Right cardiac atrium (tissue), 5 donors: Measurements from ENCODE around the gene SHC3. TPM values are rescaled to one million over a fixed set of nuclear protein-coding genes. Genes with fewer than 3 reads are reported as not detected.

Source experiments
- ATAC-seq, 2 donors: fragments of 200-7000 bp; cut with Tn5 transposase; one replicate each; pipeline versions ENCODE4 v1.8.0 to v1.9.1; 2020; ENCODE audit warnings: moderate library complexity in 2 of 2, mild to moderate bottlenecking in 1 of 2
- DNase-seq, 3 donors: peaks; one replicate each; pipeline ENCODE4 v3.0.0-alpha.2; 2020
- H3K27ac ChIP-seq: one replicate; pipeline ENCODE4 v1.5.1; 2013; ENCODE audit warnings: mild to moderate bottlenecking, low read length, control low read depth, moderate library complexity
- H3K27me3 ChIP-seq: one replicate; pipeline ENCODE4 v1.6.1; 2013; ENCODE audit not compliant: control insufficient read depth, insufficient read depth
- H3K4me1 ChIP-seq: one replicate; pipeline ENCODE4 v1.6.1; 2013; ENCODE audit warnings: low read length; ENCODE audit not compliant: control insufficient read depth, insufficient read depth
- H3K4me3 ChIP-seq: one replicate; pipeline ENCODE4 v1.5.1; 2013; ENCODE audit warnings: low read length, control low read depth
- H3K9me3 ChIP-seq: one replicate; pipeline ENCODE4 v1.6.1; 2013; ENCODE audit warnings: low read length; ENCODE audit not compliant: control insufficient read depth
- WGBS: extraction: QIAGEN DNeasy Blood & Tissue Kit; methylation state at CpG from one replicate; pipeline ENCODE4 v1.1.7; 2013; 5-methylcytosine and 5-hydroxymethylcytosine counted together
- intact Hi-C, 4 donors: fragments of 100-400 bp; cut with DNase I; formaldehyde crosslinking; loops; one replicate each; pipeline versions ENCODE4 v1.11.0 to v1.14.0; 2022 to 2023
- polyA plus RNA-seq: library from polyadenylated mRNA; stranded (reverse); fragments of 200-250 nt; gene quantifications from one replicate; pipeline ENCODE4 v1.2.3, GENCODE V29; 2013
- total RNA-seq, 4 donors: library from RNA; stranded (reverse); fragmentation: NEBNext Ultra II Directional; extraction: Animal tissue kit (Norgen Biotek cat#: 25700); gene quantifications; one replicate each; pipeline ENCODE4 v1.2.1, GENCODE V29; 2021
- donor health status: healthy with polysubstance abuse.
- donor health status: DM: no; HTN: yes; CAD: no.
- donor health status: DM: no; HTN: no; CAD: no.
- donor health status: DM: no; HTN: yes; CAD: no; lungs with severe emphysema.
- donor health status: DM: yes; HTN: yes; CAD: no.

SHC3 gene
- total and polyA plus RNA-seq, 5 donors = 0.29 to 3.1 (median 1.1) TPM

GRCh38 chr9:89104821-89105220 lies 73.8 kb downstream of the SHC3 start:
- intact Hi-C loops = no loop called here
- Histone ChIP-seq H3K4me3 (no peak overlapping the region), H3K9me3 (no peaks in the 10 kb centered on the region), H3K4me1 (no peaks in the 10 kb centered on the region), H3K27me3 (no peaks in the 10 kb centered on the region), H3K27ac (no peak overlapping the region)
- WGBS = 80% methylated on average over 4 of the region's 4 CpGs
- no peak for DNase-seq
- no peak for ATAC-seq

DNA sequence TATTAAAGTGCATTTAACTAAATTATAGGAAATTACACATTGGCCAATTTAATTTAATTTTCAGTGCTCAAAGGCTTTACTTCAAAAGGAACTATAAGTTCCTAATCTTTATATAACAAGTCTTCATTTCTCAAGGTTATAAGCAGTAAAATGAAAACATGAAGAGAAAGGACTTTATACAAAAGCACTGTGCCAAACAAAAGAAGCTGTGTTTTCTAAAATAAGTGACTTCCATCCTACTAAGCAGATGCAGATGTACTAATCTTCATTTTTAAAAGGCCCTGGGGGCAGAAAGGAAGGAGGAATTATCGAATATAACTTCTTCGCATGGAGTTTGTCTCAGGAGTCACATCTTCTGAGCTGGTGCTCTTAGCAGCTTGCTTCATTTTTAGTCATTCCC lies 81.4 kb downstream of the SHC3 start:
- DNase-seq (no peak), ATAC-seq (no peak)
- Histone ChIP-seq H3K9me3 (no peaks in the 10 kb centered on the region), H3K4me3 (no peak overlapping the region), H3K4me1 (no peaks in the 10 kb centered on the region), H3K27ac (no peak overlapping the region), H3K27me3 (no peaks in the 10 kb centered on the region)
- WGBS = 57% methylated on average over 2 of the region's 2 CpGs
- intact Hi-C loops = no loop called here

GRCh38 chr9:89096807-89097206 lies 81.8 kb downstream of the SHC3 start:
- no peaks in the 10 kb centered on the region for H3K27me3 ChIP-seq
- WGBS = 91% methylated on average over 7 of the region's 7 CpGs
- no peak overlapping the region for H3K27ac ChIP-seq
- H3K4me1 ChIP-seq = no peaks in the 10 kb centered on the region
- H3K9me3 ChIP-seq = no peaks in the 10 kb centered on the region
- H3K4me3 ChIP-seq = no peak overlapping the region
- no peak for ATAC-seq
- intact Hi-C loops = no loop called here
- no peak for DNase-seq

DNA sequence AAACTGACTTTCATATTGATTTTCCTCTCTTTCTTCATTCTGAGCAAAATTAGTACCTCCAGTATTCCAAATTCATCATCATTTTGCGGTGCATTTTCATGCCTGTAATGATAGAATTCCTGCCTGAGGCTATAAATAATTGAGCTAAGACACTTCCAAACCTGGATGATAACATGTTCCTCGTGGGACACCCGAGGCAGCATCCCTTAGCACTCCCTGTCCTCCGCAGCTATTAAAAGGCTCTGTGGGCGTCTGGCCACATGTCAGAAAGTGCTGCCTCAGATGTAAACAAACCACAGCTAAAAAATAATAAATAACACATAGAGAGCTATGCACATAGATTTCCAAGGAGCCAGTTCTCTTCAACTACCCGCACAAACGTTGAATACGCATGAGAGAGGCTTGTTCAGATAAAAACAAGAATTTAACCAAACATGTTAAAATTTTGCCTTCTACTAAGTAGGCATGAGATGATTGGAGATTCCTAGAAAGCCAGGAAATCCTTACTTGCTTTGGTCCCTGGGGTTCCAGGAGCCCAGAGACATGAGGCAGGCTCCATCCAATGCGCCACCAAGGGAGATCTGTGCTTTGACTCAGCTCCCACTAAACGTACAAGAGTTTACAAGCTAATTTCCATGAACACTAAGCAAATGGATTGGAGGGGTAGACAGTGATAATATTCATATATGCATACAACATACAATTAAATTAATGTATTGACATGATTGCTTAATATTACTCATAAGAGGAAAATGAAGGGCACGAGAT lies 82.7 kb downstream of the SHC3 start:
- DNase-seq (peak in 1 of 3 donors; percentile 51), ATAC-seq (peak; percentile 47 to 70)
- intact Hi-C loops = no loop called here
- H3K4me3 ChIP-seq = no peak overlapping the region
- no peaks in the 10 kb centered on the region for H3K4me1 ChIP-seq
- peak overlapping the region; percentile 17 for H3K27ac ChIP-seq
- no peaks in the 10 kb centered on the region for H3K9me3 ChIP-seq
- 55% methylated on average over 11 of the region's 11 CpGs for WGBS
- no peaks in the 10 kb centered on the region for H3K27me3 ChIP-seq

DNA sequence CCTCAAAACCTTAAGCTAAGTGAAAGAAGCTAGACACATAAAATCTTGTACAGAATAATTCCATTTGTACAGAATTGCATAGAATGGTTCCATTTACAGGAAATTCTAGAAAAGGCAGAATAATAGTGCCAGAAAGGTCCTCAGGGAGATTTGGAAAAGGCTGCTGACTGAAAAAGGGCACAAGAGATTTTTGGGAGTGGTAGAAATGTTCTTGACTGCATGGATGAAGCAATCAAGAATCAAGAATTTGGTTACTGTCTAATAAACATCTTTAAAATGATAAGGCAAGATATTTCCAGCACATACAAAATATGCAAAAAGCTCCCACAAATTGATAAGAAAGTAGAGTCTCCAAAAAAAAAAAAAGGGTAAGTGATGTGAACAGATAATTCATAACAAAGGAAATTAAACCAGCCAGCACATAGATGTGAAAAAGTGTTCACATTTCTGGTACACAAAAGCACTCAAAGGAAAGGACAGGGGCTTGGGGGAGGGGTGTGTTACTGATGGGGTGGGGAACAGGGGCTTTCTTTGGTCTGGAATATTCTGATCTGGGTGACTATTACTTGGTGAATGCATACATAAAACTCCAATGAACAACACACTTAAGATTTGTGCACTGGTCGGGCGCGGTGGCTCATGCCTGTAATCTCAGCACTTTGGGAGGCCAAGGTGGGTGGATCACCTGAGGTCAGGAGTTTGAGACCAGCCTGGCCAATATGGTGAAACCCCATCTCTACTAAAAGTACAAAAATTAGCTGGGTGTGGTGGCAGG lies 85.2 kb downstream of the SHC3 start:
- Histone ChIP-seq H3K27me3 (no peaks in the 10 kb centered on the region), H3K27ac (no peak overlapping the region), H3K4me1 (no peaks in the 10 kb centered on the region), H3K4me3 (no peak overlapping the region), H3K9me3 (no peaks in the 10 kb centered on the region)
- WGBS = 97% methylated on average over 3 of the region's 3 CpGs
- DNase-seq (no peak), ATAC-seq (no peak)
- intact Hi-C loops = no loop called here

GRCh38 chr9:89089176-89089575 lies 89.4 kb downstream of the SHC3 start:
- Histone ChIP-seq H3K27ac (no peak overlapping the region), H3K4me1 (no peaks in the 10 kb centered on the region), H3K27me3 (no peaks in the 10 kb centered on the region), H3K9me3 (no peaks in the 10 kb centered on the region), H3K4me3 (no peak overlapping the region)
- ATAC-seq (no peak), DNase-seq (no peak)
- WGBS = 94% methylated on average over 3 of the region's 3 CpGs
- intact Hi-C loops = no loop called here

- Histone ChIP-seq H3K9me3 (no peaks in the 10 kb centered on the region), H3K27me3 (no peaks in the 10 kb centered on the region), H3K4me3 (no peak overlapping the region), H3K4me1 (no peaks in the 10 kb centered on the region), H3K27ac (no peak overlapping the region)
- intact Hi-C loops = no loop called here
- no peak for DNase-seq
- 78% methylated on average over 6 of the region's 6 CpGs for WGBS
- no peak for ATAC-seq
Measured at GRCh38 chr9:89083626-89084025, 95.0 kb downstream of the SHC3 start.

GRCh38 chr9:89080193-89080592 lies 98.4 kb downstream of the SHC3 start:
- DNase-seq (peak; percentile 76 to 89 (median 82)), ATAC-seq (peak; percentile 55 to 65)
- intact Hi-C loops = no loop called here
- Histone ChIP-seq H3K27ac (no peak overlapping the region), H3K9me3 (no peaks in the 10 kb centered on the region), H3K27me3 (no peaks in the 10 kb centered on the region), H3K4me3 (no peak overlapping the region), H3K4me1 (no peaks in the 10 kb centered on the region)
- 59% methylated on average over 3 of the region's 3 CpGs for WGBS

DNA sequence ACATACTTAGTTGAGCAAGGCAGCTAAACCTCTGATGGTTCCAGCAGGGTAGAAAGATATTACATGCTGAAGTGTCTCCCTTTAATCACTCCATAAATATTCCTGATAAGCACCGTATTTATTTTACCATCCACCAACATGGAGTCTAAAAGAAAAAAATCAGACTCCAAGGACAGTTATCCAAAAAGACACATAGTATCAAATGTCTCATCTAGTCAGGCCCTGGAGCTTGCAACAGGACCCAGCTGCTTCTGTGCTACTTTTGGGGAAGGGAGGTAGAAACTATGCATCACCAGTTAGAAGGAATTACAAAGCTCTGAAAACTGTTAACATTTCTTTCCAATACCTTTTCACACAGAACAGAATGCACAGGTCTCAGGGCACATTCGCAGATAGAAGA lies 99.2 kb downstream of the SHC3 start:
- no peaks in the 10 kb centered on the region for H3K9me3 ChIP-seq
- H3K4me3 ChIP-seq = no peak overlapping the region
- WGBS = 50% methylated on average over 2 of the region's 2 CpGs
- no peak for ATAC-seq
- no peak for DNase-seq
- no peak overlapping the region for H3K27ac ChIP-seq
- H3K4me1 ChIP-seq = no peaks in the 10 kb centered on the region
- H3K27me3 ChIP-seq = no peaks in the 10 kb centered on the region
- intact Hi-C loops = no loop called here

DNA sequence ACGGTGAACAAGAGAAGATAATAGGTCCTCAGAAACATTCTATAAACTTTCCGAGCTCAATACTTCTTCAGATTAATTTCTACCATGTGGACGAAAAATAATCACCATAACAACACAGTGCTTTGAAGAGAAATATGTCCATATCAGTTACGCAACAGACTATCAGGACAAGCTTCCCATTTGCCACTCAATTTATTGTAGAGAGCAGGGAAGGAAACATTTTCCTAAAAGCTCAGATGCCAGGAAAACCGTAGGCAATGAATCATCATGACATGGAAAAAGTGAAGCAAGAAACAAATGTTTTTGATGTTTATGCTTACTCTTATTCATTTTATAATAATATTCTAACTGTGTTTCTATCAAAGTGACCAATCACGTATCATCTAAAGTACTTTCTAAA lies 99.8 kb downstream of the SHC3 start:
- intact Hi-C loops = no loop called here
- H3K9me3 ChIP-seq = no peaks in the 10 kb centered on the region
- H3K4me1 ChIP-seq = no peaks in the 10 kb centered on the region
- WGBS = 48% methylated on average over 6 of the region's 6 CpGs
- DNase-seq (no peak), ATAC-seq (peak; percentile 77)
- H3K27me3 ChIP-seq = no peaks in the 10 kb centered on the region
- no peak overlapping the region for H3K4me3 ChIP-seq
- no peak overlapping the region for H3K27ac ChIP-seq

DNA sequence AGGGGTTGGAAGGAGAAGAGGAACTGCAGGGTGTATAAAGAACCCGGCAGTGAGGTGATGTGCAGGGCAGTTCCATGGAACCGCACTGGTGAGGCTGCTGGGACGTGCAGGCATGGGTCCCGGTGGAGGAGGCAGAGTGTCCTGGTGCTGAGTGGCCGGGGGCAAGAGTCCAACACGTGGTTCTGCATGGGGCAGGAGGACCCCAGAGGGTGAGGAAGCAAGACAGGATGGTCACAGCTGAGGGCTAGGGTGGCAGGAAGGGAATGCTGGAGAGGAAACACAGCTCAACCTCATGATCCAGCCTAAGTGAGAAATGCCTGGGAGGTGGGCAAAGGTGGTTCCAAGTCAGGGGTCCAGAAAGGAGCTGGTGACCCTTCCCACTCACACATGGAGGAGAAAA lies 100.2 kb downstream of the SHC3 start:
- DNase-seq = peak in 2 of 3 donors; percentile 51 to 60

More for the DNA sequence above, 100.2 kb downstream of the SHC3 start:
- peak in 1 of 2 donors; percentile 22 for ATAC-seq
- Histone ChIP-seq H3K4me3 (no peak overlapping the region), H3K4me1 (no peaks in the 10 kb centered on the region), H3K9me3 (no peaks in the 10 kb centered on the region), H3K27me3 (no peaks in the 10 kb centered on the region), H3K27ac (peak overlapping the region; percentile 69)
- 71% methylated on average over 6 of the region's 6 CpGs for WGBS
- intact Hi-C loops = no loop called here
